ENCODE results near the gene ZFHX2.

The ZFHX2 gene

GRCh38 chr14:23520899-23521533 is 30.5 kb downstream of the ZFHX2 start:
- no peak for DNase-seq (ENCODE audit: low read depth in 2 of 2)

DNA sequence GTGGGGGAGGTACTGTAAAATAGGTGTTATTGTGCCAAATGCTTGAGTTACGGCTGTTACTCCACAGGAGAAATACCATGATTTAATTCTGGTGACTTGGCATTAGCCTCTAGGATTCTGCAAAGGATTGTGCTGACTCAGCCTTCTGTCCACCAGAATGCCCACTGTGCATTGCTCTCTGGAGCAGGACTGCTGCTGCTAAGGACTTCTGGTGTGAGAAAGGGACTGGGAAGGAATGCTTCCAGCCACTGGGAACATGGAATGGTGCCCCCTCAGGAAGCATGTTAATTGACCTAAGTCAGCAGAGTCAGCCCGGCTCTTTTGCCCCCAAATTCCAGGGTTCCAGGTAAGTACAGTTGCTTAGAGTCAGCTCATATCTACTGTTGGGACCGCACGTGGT is 32.9 kb downstream of the ZFHX2 start:
- no peak for DNase-seq (ENCODE audit: low read depth in 2 of 2)

GRCh38 chr14:23517650-23518326 is 33.8 kb downstream of the ZFHX2 start:
- no peak for DNase-seq (ENCODE audit: low read depth in 2 of 2)

DNA sequence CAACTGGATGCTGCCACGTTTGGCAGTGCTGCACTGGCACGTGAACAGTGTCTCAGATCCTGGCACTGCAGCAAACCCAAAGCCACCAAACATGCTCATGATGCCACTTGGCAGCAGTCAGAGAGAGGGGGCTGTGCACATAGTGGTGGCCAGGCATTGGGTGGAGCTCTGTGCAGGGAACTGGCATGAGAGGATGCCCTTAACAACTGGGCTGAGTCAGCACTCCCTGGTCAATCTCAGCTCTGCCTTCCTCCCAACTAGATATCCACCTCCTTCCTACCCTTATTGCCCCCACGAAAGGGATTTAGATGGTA is 37.0 kb downstream of the ZFHX2 start:
- no peak for DNase-seq (ENCODE audit: low read depth in 2 of 2)

- no peak for DNase-seq (ENCODE audit: low read depth in 2 of 2)
Measured at GRCh38 chr14:23513818-23514643, 37.5 kb downstream of the ZFHX2 start.

- no peak for DNase-seq (ENCODE audit: low read depth in 2 of 2)
Measured at GRCh38 chr14:23513005-23513817, 38.4 kb downstream of the ZFHX2 start.

DNA sequence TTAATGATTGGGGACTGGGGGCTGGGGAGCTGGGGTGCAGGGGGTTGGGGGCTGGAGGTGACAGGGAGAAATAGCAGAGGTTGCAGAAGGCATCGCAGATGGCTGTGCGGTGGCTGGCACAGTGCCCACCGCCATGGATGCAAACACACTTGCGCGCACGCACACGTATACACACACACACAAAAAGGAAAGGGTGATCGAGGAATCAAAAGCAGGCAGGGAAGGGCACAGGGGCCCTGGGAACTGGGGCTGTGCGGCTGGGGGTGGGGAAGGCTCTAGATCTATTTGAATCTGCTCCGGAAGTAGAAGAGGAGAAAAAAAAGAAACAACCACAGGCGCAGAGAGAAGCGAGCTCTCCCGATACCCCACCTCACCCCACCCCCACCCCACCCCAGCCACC is 39.4 kb downstream of the ZFHX2 start:
- no peak for DNase-seq (ENCODE audit: low read depth in 2 of 2)

DNA sequence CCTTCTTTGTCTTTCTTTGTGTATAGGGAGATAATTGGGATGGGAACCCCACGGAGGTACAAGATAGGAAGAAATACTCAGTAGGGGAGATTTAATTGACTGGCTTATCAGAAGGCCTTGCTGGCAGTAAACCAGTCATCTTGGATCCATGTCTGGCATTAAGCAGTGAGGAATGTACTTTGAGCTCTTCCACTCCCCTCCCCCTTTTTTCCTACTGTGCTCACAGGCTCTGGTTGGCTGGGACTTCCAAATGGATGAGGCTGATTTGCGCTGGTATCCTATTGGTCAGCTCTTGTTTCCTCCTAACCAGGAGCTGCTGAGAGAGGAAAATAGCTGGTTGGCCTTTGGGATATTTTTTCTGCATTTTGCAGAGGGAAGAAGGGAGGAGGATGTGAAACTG is 57.3 kb downstream of the ZFHX2 start:
- no peak for DNase-seq (ENCODE audit: low read depth in 2 of 2)

GRCh38 chr14:23492618-23493272 is 58.8 kb downstream of the ZFHX2 start:
- DNase-seq (ENCODE audit: low read depth in 2 of 2) = no peak

DNA sequence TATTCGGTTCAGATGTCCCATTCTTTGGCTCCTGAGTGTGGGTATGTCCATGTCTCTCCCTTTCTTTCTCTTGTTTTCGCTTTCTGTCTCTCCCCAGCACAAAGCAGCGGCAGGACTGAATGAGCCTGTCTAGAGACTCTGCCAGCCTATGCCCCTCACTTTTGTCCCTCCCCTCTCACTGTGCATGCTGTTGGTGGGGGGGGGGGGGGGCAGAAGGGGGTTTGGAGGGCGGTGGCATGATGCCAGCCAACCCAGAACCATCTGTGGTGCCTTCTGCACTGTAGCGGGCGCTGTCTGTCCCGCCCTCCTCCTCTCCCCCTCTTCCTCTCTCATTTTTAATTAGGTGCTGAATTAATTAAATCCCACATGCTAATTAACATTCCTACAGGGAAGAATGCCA is 64.3 kb downstream of the ZFHX2 start:
- DNase-seq (ENCODE audit: low read depth in 2 of 2) = no peak

DNA sequence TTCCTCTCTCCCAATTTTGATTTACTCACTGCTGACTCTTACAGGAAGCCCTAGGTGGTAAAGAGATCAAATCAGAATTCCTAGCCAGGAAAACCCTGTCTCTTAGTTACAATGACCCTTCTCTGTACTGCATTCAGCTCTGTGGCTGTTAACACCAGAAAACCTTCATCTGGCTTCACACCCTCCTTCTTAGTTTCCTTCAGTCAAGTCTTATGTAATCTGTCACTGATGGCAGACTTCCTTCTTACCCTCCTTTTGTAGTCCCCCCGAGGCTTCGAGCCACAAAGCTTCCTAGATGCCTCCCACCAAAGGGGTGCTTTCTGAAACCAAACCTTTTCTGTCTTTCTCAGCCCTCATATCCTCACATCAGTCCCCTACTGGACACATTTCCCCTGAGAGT is 65.5 kb downstream of the ZFHX2 start:
- no peak for DNase-seq (ENCODE audit: low read depth in 2 of 2)

DNA sequence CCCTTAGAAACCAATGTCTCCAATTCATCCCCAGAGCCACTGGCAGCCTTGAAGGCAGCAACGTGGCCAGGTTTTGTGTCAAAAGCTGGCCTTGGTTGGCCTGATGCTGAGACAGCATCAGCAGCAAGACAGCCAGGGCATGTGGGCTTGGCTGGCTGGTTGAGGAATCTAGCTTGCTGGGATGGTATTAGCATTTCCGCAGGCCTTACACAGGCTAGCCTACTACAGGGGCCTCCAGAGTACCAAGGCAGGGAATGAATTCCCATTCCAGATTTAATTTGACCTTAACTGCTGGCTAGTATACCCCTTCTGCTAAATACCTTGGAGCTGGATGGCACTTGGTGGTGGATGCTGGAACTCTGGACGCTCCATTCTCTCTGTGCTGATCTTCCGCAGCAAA is 66.2 kb downstream of the ZFHX2 start:
- no peak for DNase-seq (ENCODE audit: low read depth in 2 of 2)

DNA sequence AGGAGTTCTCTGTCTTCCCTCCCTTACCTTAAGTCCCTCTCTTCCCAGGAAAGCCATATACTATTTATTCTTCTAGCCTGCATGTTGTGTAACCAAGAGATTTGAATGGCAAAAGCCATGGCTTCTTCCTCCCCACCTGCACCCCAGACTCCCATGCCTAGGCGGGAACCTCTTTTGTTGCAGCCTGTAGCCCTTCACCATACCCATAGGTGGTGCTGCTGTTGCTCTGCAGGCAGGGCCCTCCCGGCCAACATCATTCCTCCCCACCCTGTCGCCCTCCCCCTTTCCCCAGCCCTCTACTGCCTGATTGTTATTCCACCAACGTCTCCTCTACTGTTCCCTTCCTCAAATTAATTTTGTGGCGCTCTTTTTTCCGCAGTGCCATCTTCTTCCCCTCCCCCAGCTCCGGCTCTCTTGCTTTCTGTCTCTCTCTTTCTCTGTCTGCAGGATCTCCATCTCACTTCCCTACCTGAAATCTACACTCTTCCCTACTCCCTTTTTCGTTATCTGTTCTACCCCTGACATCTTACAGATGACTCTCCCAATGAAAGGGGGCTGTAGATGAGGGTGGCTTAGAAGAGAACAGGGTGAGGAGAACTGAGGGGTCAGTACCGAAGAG is 68.2 kb downstream of the ZFHX2 start:
- DNase-seq (ENCODE audit: low read depth in 2 of 2) = no peak

GRCh38 chr14:23482823-23483148 is 68.8 kb downstream of the ZFHX2 start:
- no peak for DNase-seq (ENCODE audit: low read depth in 2 of 2)

- DNase-seq (ENCODE audit: low read depth in 2 of 2) = no peak
Measured at GRCh38 chr14:23481979-23482822, 69.4 kb downstream of the ZFHX2 start.

- no peak for DNase-seq (ENCODE audit: low read depth in 2 of 2)
Measured at GRCh38 chr14:23481362-23481970, 70.1 kb downstream of the ZFHX2 start.

DNA sequence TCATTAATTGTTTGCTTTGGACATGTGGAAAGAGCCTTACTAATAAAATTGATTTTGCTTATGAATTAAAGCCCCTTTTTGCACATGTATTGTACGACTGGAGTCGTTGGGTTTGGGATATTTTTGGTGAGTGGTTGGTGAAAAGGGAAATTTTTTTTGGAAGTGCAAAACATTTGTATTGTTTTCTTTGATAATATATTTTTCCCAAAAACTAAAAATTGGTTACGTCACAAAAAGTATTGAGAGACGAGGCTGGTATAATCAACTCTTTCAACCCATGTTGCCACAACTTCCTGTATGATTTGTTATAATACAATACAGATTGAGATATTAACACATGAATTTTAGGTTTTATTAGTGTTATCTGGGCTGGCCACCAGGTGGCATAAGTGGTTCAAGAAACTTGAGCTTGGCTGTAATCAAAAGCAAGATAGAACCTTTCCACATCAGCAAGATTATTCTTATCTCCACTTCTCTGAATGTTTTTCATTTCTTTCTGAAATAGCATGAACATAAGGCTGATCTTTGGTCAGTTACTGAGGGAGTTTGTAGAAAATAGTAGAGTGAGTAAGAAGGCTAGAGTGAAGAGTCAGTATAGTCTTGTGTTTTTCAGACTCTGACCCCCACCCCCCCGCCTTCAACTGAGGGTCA is 73.3 kb downstream of the ZFHX2 start:
- peak; percentile 13 to 22 for DNase-seq (ENCODE audit: low read depth in 2 of 2)

- no peak for DNase-seq (ENCODE audit: low read depth in 2 of 2)
Measured at GRCh38 chr14:23470947-23471346, 80.6 kb downstream of the ZFHX2 start.
